Activated CD8-positive, alpha-beta memory T cell treated with anti-CD3 and anti-CD28 coated beads for 36 hours (primary cell): Measurements from ENCODE around the gene LURAP1L. TPM values are rescaled to one million over a fixed set of nuclear protein-coding genes. Genes with fewer than 3 reads are reported as not detected.
"Not testable (repeated sequence)": the region's sequence is repeated elsewhere in the genome, so short reads cannot be mapped to it uniquely, and the experiment has no call there.

Experiments
- CTCF ChIA-PET: fragments of 350-600 bp; sonication (Branson Sonifier 250); formaldehyde crosslinking; loops from one replicate; lab custom pipeline; 2021; ENCODE audit warnings: antibody characterized with exemption; lab: Charles Lee
- POLR2A ChIA-PET: fragments of 350-600 bp; sonication (Branson Sonifier 250); formaldehyde crosslinking; loops from one replicate; lab custom pipeline; 2021; ENCODE audit warnings: antibody characterized with exemption; lab: Charles Lee
- total RNA-seq, 2 experiments: library from RNA; stranded (reverse); gene quantifications; one replicate each; pipeline ENCODE4 v1.2.3, GENCODE V29; 2021

Gene LURAP1L
- total RNA-seq, 2 experiments from 2014 or later = not detected

- ChIA-PET POLR2A (no interaction called here), CTCF (no interaction called here)
Observed at GRCh38 chr9:12849486-12850003, 74.7 kb downstream of the LURAP1L start.

- ChIA-PET CTCF (no interaction called here), POLR2A (no interaction called here)
Observed at GRCh38 chr9:12851341-12852090, 76.7 kb downstream of the LURAP1L start.

GRCh38 chr9:12853051-12853450 is 78.2 kb downstream of the LURAP1L start:
- CTCF ChIA-PET = no interaction called here
- POLR2A ChIA-PET = no interaction called here

GRCh38 chr9:12854221-12854620 is 79.4 kb downstream of the LURAP1L start:
- CTCF ChIA-PET = no interaction called here

GRCh38 chr9:12855066-12855465 is 80.2 kb downstream of the LURAP1L start:
- ChIA-PET POLR2A (no interaction called here), CTCF (no interaction called here)

More at GRCh38 chr9:12854221-12854620, 79.4 kb downstream of the LURAP1L start:
- POLR2A ChIA-PET = no interaction called here

GRCh38 chr9:12856603-12857002 is 81.8 kb downstream of the LURAP1L start:
- POLR2A ChIA-PET = no interaction called here
- CTCF ChIA-PET = no interaction called here

GRCh38 chr9:12859704-12860251 is 85.0 kb downstream of the LURAP1L start:
- ChIA-PET CTCF (no interaction called here), POLR2A (no interaction called here)

GRCh38 chr9:12860998-12861397 is 86.2 kb downstream of the LURAP1L start:
- ChIA-PET CTCF (no interaction called here), POLR2A (no interaction called here)

GRCh38 chr9:12862611-12863410 is 88.0 kb downstream of the LURAP1L start:
- ChIA-PET CTCF (no interaction called here), POLR2A (no interaction called here)

- CTCF ChIA-PET = no interaction called here
- POLR2A ChIA-PET = no interaction called here
Observed at GRCh38 chr9:12863618-12864017, 88.8 kb downstream of the LURAP1L start.

GRCh38 chr9:12865380-12865779 is 90.6 kb downstream of the LURAP1L start:
- CTCF ChIA-PET, POLR2A ChIA-PET: not testable (repeated sequence)

Other genes starting within 250 kb of the LURAP1L start
- not detected for gene TYRP1, start 81.6 kb upstream of the LURAP1L start, total RNA-seq